HG02884 (cell line): ENCODE results near the gene ALDH1A2.
"Not testable (repeated sequence)": the region's sequence is repeated elsewhere in the genome, so short reads cannot be mapped to it uniquely, and the experiment has no call there.

Experiments used
- ATAC-seq: cut with Tn5 transposase; IDR thresholded peaks from one replicate; pipeline ENCODE4 v1.9.1; 2021; ENCODE audit warnings: mild to moderate bottlenecking, moderate library complexity; ENCODE audit not compliant: unreplicated experiment

The ALDH1A2 gene

DNA sequence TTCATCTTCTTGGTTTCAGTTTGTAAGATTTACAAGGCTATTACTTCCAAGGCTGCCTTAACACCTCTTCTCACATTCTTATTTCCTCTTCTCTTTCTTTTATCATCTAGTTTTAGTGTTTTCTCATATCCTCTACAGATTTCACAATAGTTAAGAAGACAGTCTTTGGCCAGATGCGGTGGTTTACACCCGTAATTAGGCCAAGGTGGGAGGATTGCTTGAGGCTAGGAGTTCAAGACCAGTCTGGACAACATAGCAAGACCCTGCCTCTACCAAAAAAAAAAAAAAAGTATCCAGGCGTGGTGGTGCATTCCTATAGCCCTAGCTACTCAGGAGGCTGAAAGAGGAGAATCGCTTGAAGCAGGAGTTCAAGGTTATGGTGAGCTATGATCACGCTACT lies 3.5 kb upstream of the ALDH1A2 start:
- ATAC-seq, result no peak

DNA sequence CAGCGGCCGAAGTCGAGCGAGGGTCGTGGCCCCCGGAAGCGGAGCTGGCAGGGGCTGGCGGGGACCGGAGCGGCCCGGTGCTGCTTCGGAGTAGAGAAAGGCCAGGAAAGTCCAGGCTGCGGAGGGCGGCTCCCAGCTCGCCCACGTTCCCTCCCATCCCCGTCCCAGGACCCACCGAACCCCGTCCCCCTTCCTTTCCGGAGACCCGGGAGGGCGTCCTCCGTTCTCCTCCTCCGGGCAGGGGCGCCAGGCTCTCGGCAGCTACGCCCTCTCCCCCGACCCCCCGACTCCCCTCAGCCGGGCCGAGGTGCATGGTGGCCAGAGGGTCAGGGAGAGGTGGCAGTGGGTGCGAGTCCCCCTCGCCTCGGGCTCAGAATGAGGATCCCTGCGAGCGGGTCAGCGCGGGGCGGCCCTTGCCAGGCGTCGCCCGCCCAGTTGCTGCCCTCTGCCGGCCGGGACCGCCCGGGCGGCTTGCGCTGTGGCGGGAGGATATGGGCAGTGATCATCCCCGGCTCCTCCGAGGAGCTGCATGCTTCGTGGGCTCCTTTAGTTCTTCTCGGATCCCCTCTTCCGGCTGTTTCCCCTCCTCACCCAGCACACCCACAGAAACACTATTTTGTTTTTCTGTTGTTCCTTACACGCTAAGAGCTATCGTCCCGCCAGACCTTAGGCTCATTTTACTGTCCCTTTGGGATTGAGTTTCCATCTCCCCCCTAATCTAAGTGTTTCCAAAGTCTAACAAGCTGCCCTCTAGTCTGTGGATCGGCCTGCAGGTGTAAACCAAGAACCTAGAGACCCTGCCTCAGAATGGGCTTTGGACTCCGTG lies 744 bp upstream of the ALDH1A2 start:
- ATAC-seq, result no peak

- ATAC-seq, result no peak
These were observed 499 bp downstream of the ALDH1A2 start for GRCh38 chr15:58064980-58065444.

DNA sequence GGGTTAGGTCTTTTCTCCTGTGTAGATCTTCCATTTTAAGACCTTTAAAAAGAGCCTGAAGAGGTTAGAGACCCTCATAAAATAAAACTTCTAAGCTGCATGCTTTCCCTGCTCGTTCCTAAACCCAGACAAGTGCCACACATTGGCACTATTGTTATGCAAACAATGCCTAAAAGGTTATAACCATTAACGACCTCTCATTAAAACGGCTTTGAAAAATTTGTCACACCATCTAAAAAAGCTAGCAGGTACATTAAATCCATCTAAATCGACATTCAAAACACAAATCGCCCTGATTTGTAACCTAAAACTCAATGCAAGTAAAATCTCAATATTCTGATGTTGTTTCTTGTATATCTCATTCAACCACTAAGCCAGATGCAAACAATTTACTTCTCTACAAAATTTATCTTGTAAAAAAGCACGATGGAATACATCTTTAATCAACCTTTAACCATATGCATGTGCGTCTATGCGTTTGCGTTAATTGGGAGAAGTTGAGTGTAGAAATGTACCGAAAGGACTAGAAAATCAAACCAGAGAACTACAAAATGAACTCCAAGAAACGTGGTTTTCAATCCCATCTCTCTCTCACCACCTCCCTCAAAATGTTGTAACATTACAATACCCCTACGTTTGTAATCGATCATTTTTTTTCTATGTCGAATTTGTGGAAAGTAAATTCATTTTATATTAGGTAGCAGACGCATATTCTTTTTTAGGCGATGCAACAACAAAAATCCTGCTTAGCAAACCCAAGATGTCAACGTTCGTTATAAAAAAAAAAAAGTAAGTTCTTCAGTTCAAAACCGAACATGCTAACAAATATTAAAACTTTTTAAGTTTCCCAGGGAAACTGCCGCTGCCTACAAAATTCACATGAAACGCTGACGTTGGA lies 1.2 kb downstream of the ALDH1A2 start:
- ATAC-seq, result no peak

DNA sequence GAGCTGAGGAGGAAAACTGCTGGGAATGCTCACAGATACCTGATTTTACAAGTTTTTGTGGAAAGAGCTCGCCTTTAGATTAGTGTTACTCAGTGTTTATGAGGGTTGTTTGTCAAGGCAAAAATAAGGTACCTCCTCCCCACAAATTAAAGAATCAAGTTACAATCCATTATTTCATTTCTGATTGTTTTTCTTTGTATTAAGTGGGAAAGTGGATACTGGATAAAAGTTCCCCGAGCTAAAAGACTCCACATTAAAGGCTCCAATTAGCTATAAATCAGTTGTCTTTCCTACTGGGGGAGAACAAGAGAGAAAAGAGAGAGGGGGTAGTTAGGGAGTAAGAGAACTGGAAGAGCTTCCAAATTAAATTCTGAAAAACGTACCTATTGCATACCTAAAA lies 1.9 kb downstream of the ALDH1A2 start:
- no peak for ATAC-seq

DNA sequence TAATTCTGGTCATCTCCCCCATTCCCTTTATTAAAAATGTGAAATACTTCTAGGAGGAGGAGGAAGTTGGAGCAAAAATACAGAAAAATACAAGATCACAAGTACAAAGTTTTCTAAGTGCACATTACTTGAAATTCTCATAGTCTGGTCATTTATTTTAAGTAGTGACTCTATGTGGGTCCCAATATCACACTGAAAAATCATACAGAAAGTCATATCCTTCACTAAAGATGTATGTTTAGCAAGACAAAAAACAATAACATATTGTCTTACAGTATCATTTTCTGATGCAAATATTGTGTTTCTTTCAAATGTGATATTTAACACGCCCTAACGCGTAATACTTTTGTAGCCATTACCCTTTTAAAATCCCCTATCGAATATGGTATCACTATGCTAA lies 2.5 kb downstream of the ALDH1A2 start:
- ATAC-seq, result no peak

DNA sequence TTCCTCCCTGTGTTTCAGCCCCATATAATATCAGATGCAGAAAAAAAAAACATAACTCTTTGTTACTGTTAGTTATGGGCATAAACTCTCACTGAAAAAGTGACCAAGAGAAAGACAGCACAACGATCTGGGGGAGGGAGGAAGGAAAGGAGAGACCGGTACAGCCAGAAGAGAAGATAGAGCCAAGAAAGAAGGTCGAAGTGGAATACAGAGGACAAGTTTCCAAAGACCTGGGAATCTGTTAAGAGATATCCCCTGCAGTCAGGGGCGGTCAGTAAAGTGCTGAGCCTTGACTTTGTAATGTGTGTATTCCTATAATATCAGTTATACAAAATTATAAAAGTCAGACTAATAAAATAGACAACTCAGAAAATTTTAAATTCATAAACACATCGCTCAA lies 3.3 kb downstream of the ALDH1A2 start:
- no peak for ATAC-seq

GRCh38 chr15:58060575-58060974 lies 4.9 kb downstream of the ALDH1A2 start:
- no peak for ATAC-seq

GRCh38 chr15:58058729-58059128 lies 6.8 kb downstream of the ALDH1A2 start:
- ATAC-seq, result no peak

- no peak for ATAC-seq
These were observed 7.4 kb downstream of the ALDH1A2 start for GRCh38 chr15:58058073-58058472.

GRCh38 chr15:58057559-58057958 lies 8.0 kb downstream of the ALDH1A2 start:
- ATAC-seq, result no peak

DNA sequence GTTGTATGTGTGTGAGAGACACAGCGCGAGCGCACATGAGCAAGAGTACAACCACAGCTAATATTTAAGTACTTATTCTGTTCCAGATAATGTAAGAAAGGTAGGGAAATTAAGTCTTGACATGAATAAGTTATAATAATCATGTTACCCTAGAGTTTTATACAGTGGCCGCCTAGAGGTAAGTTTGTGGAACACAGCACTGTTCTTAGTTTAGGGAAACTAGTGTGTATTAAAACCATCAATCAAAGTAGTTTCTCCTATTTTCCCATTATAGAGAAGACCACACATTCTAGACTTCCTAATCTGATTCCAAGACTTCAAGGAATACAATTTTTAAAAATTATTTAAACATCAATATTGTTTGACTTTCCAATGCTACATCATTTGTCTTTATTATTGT lies 9.5 kb downstream of the ALDH1A2 start:
- ATAC-seq, result no peak

DNA sequence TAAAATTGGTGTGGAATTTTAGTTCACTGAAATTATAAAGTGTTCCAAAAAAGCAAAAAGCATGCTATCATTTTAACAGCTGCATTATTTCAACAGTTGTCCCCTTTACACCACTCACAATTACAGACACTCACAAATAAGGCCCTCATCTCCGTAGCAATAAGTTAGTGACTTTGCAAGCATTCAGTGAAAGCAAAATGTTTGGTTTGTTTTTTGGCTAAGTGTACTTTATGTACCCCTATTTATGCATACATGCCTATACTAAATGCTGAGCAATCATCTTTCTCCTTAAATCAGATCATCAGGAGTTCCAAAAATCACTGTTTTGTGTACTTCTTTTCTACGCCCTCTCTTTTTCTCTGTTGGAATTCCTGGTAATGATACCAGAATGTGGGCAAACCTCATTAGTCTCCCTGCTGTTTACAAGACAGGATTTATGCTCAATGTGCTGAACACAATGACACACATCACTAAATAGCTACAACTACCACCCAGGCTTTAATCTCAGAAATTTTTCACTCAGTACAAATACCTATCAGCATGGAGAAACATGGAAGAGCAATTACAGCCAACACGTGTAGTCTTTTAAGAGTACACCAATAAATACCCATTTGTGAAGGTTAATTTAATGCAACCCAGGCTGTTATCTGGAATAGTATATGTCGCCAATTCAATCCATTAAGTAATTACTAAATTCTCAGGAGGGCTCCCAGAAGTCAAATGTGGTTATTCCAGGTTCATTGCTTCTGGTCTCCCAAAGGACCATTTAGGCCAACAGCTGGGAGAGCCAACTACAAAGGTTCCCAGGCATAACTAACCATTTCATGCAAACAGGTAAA lies 12.0 kb downstream of the ALDH1A2 start:
- ATAC-seq, result no peak

DNA sequence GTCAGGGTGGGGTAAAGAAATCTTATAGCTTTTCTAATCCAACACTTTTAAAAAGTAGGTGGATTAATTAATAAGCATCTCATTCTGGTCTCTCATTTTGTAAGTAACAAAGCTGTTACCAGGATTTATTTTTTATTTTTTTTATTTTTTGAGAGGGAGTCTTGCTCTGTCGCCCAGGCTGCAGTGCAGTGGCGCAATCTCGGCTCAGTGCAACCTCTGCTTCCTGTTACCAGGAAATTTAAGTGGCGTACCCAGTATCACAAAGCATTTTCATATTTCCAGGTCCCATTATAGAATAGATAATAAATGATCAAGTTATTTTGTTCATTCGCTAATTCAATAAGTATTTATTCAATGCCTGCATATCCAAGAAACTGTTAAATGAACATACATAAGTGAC lies 13.2 kb downstream of the ALDH1A2 start:
- no peak for ATAC-seq

- ATAC-seq, result no peak
These were observed 15.8 kb downstream of the ALDH1A2 start for GRCh38 chr15:58049520-58050227.

DNA sequence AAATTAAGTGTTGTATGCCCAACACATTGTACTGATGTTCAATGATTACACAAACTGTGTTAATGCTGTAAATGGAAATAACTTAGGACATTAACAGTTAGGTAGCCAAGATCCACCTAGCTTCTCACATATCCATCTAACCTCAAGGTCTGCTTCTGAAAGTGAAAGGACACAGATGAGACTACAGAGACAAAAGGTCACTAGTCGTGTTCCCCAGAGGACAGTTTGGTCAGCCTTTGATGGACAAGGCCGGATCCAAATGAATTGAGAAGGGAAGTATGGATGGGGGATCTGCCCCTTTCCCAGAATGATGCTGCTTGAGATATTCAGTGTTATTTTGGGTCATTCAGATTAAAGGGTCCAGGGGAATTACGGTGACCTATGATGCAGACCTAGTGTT lies 17.2 kb downstream of the ALDH1A2 start:
- ATAC-seq, result no peak

DNA sequence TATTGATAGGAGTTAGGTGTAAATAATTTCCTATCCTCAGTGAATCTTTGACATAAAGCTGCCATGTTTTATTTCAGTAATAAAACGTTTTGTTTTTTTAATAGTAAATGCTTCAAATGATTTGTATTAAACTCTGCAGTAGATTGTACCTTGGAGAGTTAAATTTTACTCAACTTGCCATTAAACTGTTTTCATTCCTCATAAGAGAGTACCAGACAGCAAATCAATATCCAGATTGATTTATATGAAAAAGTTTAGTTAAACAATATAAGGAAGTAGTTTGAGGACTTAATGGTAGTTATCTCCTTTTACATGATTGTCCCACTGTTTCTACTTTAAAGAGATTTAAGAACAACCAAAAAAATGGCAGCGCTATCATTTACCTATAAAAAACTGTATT lies 18.4 kb downstream of the ALDH1A2 start:
- ATAC-seq, result no peak

DNA sequence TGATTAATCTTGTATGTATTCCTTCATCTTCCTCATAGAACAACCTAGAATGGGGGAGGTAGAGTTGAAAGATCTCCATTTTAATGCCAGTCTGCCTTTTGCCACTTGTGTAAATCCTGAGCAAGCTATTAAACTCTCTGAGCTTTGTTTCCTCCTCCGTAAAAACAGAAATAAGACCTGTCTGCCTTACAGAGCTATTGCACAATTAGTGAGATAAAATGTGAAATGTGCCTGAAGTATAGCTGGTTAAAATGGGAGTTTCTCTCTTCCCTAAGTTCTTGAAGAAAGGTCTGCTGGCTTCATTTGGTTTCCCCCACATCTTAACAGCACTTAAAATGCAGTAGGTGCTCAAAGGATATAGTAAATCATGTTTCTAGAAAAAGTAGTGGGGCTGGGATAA lies 19.0 kb downstream of the ALDH1A2 start:
- ATAC-seq, result no peak

- not testable (repeated sequence) for ATAC-seq
These were observed 20.1 kb downstream of the ALDH1A2 start for GRCh38 chr15:58045376-58045775.

- ATAC-seq, result no peak
These were observed 21.0 kb downstream of the ALDH1A2 start for GRCh38 chr15:58044551-58044950.
